WI38 (cell line): ENCODE measurements around the gene DDAH1.

ENCODE experiments used
- H3K4me3 ChIP-seq: 2 replicates; pipeline ENCODE4 v1.5.1; 2011; ENCODE audit warnings: low read depth, mild to moderate bottlenecking, control low read depth, low read length
- CTCF ChIP-seq: IDR thresholded peaks from 2 replicates; pipeline ENCODE4 v1.5.1; 2012; ENCODE audit warnings: low read depth, mild to moderate bottlenecking, control low read depth, low read length

DDAH1 gene

GRCh38 chr1:85295654-85296053 lies 169.3 kb downstream of the DDAH1 start:
- H3K4me3 ChIP-seq: no peak overlapping the region
- no peak for TF ChIP-seq CTCF

GRCh38 chr1:85295006-85295431 lies 169.9 kb downstream of the DDAH1 start:
- no peak for TF ChIP-seq CTCF
- H3K4me3 ChIP-seq: no peak overlapping the region

- H3K4me3 ChIP-seq: no peak overlapping the region
- TF ChIP-seq CTCF: no peak
Measured at GRCh38 chr1:85290826-85291225, 174.1 kb downstream of the DDAH1 start.

GRCh38 chr1:85289848-85290335 lies 175.1 kb downstream of the DDAH1 start:
- no peak overlapping the region for H3K4me3 ChIP-seq
- TF ChIP-seq CTCF: no peak

- H3K4me3 ChIP-seq: no peak overlapping the region
- no peak for TF ChIP-seq CTCF
Measured at GRCh38 chr1:85289207-85289847, 175.6 kb downstream of the DDAH1 start.

GRCh38 chr1:85284202-85284601 lies 180.8 kb downstream of the DDAH1 start:
- no peak for TF ChIP-seq CTCF
- no peak overlapping the region for H3K4me3 ChIP-seq

- H3K4me3 ChIP-seq: no peak overlapping the region
- TF ChIP-seq CTCF: no peak
Measured at GRCh38 chr1:85283475-85284199, 181.3 kb downstream of the DDAH1 start.
